HG03196 (cell line): ENCODE data around the gene SLC17A8.

Experiments used
- ATAC-seq: cut with Tn5 transposase; IDR thresholded peaks from one replicate; pipeline ENCODE4 v1.9.1; 2021; ENCODE audit not compliant: unreplicated experiment

The SLC17A8 gene

GRCh38 chr12:100368066-100368465 is 11.2 kb downstream of the SLC17A8 start:
- no peak for ATAC-seq

- ATAC-seq: no peak
Measured at GRCh38 chr12:100371146-100371545, 14.3 kb downstream of the SLC17A8 start.

- ATAC-seq: no peak
Measured at GRCh38 chr12:100372853-100373640, 16.2 kb downstream of the SLC17A8 start.

- no peak for ATAC-seq
Measured at GRCh38 chr12:100375038-100375735, 18.3 kb downstream of the SLC17A8 start.

- no peak for ATAC-seq
Measured at GRCh38 chr12:100376161-100376560, 19.3 kb downstream of the SLC17A8 start.

- ATAC-seq: no peak
Measured at GRCh38 chr12:100381379-100381778, 24.5 kb downstream of the SLC17A8 start.

- no peak for ATAC-seq
Measured at GRCh38 chr12:100382338-100382737, 25.5 kb downstream of the SLC17A8 start.

GRCh38 chr12:100383586-100384558 is 27.0 kb downstream of the SLC17A8 start:
- no peak for ATAC-seq

GRCh38 chr12:100384559-100384935 is 27.7 kb downstream of the SLC17A8 start:
- ATAC-seq: no peak

- no peak for ATAC-seq
Measured at GRCh38 chr12:100388382-100388781, 31.5 kb downstream of the SLC17A8 start.

- ATAC-seq: no peak
Measured at GRCh38 chr12:100391856-100392255, 35.0 kb downstream of the SLC17A8 start.

- no peak for ATAC-seq
Measured at GRCh38 chr12:100393200-100393599, 36.3 kb downstream of the SLC17A8 start.

- ATAC-seq: no peak
Measured at GRCh38 chr12:100395811-100396210, 38.9 kb downstream of the SLC17A8 start.

- ATAC-seq: no peak
Measured at GRCh38 chr12:100398307-100398706, 41.4 kb downstream of the SLC17A8 start.

- ATAC-seq: no peak
Measured at GRCh38 chr12:100399095-100399494, 42.2 kb downstream of the SLC17A8 start.

GRCh38 chr12:100401660-100402059 is 44.8 kb downstream of the SLC17A8 start:
- no peak for ATAC-seq

GRCh38 chr12:100402763-100403162 is 45.9 kb downstream of the SLC17A8 start:
- no peak for ATAC-seq

GRCh38 chr12:100403446-100403845 is 46.6 kb downstream of the SLC17A8 start:
- ATAC-seq: no peak

GRCh38 chr12:100404769-100405407 is 48.0 kb downstream of the SLC17A8 start:
- no peak for ATAC-seq

GRCh38 chr12:100413001-100413400 is 56.1 kb downstream of the SLC17A8 start:
- ATAC-seq: no peak

- no peak for ATAC-seq
Measured at GRCh38 chr12:100414739-100415138, 57.9 kb downstream of the SLC17A8 start.
